GM12878 (cell line): ENCODE results near the gene EEF1G. TPM values are rescaled to one million over a fixed set of nuclear protein-coding genes. Genes with fewer than 3 reads are reported as not detected.

Source experiments
- BCL11A ChIP-seq: IDR thresholded peaks from 2 replicates; pipeline ENCODE4 v1.6.1; 2011; ENCODE audit warnings: low read depth, low read length
- CHD4 ChIP-seq: fragments of 200-600 bp; sonication (generic); IDR thresholded peaks from 2 replicates; pipeline ENCODE4 v1.6.1; 2016; ENCODE audit warnings: mild to moderate bottlenecking
- CREM ChIP-seq: IDR thresholded peaks from 2 replicates; pipeline ENCODE4 v1.6.1; 2014; ENCODE audit warnings: antibody characterized with exemption, low read depth
- IKZF2 ChIP-seq, 2 experiments: fragments of 450-650 bp; IDR thresholded peaks; 2 replicates each; pipeline ENCODE4 v1.6.1; 2017; ENCODE audit warnings: mild to moderate bottlenecking in 2 of 2, moderate library complexity in 2 of 2
- KDM1A ChIP-seq: fragments of 200-600 bp; sonication (generic); IDR thresholded peaks from 2 replicates; pipeline ENCODE4 v1.6.1; 2016; ENCODE audit warnings: borderline replicate concordance
- MTA2 ChIP-seq: fragments of 450-650 bp; IDR thresholded peaks from 2 replicates; pipeline ENCODE4 v1.6.1; 2016; ENCODE audit warnings: low read depth, mild to moderate bottlenecking, moderate library complexity
- MTA3 ChIP-seq: IDR thresholded peaks from 2 replicates; pipeline ENCODE4 v1.6.1; 2012; ENCODE audit warnings: low read length, inconsistent platforms, borderline replicate concordance
- MYB ChIP-seq: fragments of 150-350 bp; IDR thresholded peaks from 2 replicates; pipeline ENCODE4 v1.6.1; 2014; ENCODE audit warnings: mild to moderate bottlenecking, low read depth, low read length, borderline replicate concordance
- MYC ChIP-seq: IDR thresholded peaks from 2 replicates; pipeline ENCODE4 v1.6.1; 2011; ENCODE audit warnings: mild to moderate bottlenecking, low read length, moderate library complexity, inconsistent platforms; ENCODE audit not compliant: insufficient read depth, insufficient replicate concordance, insufficient read length, severe bottlenecking
- NFIC ChIP-seq: IDR thresholded peaks from 2 replicates; pipeline ENCODE4 v1.6.1; 2012; ENCODE audit warnings: low read depth, mild to moderate bottlenecking, inconsistent platforms, low read length, moderate library complexity
- NR2C1 ChIP-seq: fragments of 450-650 bp; IDR thresholded peaks from 2 replicates; pipeline ENCODE4 v1.6.1; 2017; ENCODE audit warnings: antibody characterized with exemption, mild to moderate bottlenecking, moderate library complexity
- NR2F1 ChIP-seq: fragments of 450-650 bp; conservative IDR thresholded peaks from 2 replicates; pipeline ENCODE4 v1.6.1; 2017; ENCODE audit warnings: mild to moderate bottlenecking
- PAX8 ChIP-seq: fragments of 450-650 bp; IDR thresholded peaks from 2 replicates; pipeline ENCODE4 v1.6.1; 2017; ENCODE audit warnings: mild to moderate bottlenecking, moderate library complexity
- RAD21 ChIP-seq: IDR thresholded peaks from 2 replicates; pipeline ENCODE4 v1.6.1; 2011; ENCODE audit warnings: mild to moderate bottlenecking, low read depth, low read length, moderate library complexity; ENCODE audit not compliant: insufficient read depth
- RAD51 ChIP-seq: fragments of 450-650 bp; IDR thresholded peaks from 2 replicates; pipeline ENCODE4 v1.6.1; 2016; ENCODE audit warnings: moderate library complexity, mild to moderate bottlenecking, inconsistent platforms
- TBL1XR1 ChIP-seq: IDR thresholded peaks from 2 replicates; pipeline ENCODE4 v1.6.1; 2012; ENCODE audit warnings: low read depth, low read length, improper control_type of control experiment
- YY1 ChIP-seq: IDR thresholded peaks from 2 replicates; pipeline ENCODE4 v1.6.1; 2011; ENCODE audit warnings: low read depth, mild to moderate bottlenecking, low read length
- ZNF274 ChIP-seq: IDR thresholded peaks from one replicate; pipeline ENCODE4 v1.8.0; 2011; ENCODE audit not compliant: insufficient read length, insufficient read depth
- ZZZ3 ChIP-seq: IDR thresholded peaks from 2 replicates; pipeline ENCODE4 v1.6.1; 2011; ENCODE audit warnings: low read depth; ENCODE audit not compliant: control insufficient read depth, insufficient read length
- polyA plus RNA-seq, 11 experiments: library from polyadenylated mRNA; depleted of rRNA in 4 of 11; unstranded in 6 of 11; stranded (reverse) in 5 of 11; fragments of >200 nt; fragmentation: Nextera tagmentation in 4 of 11; fragmentation: Illumina TruSeq in 1 of 11; extraction: Ambion mirVana in 4 of 11; extraction: Trizol in 1 of 11; gene quantifications; 1 replicate in 1 of 11; 2 replicates in 10 of 11; pipeline versions ENCODE4 v1.2.1 to v1.2.3, GENCODE V29; 2011 to 2016; ENCODE audit warnings: inconsistent platforms in 2 of 11, missing spikeins in 2 of 11, low read depth in 1 of 11
- total RNA-seq, 4 experiments: library from RNA; depleted of rRNA in 3 of 4; stranded (reverse); fragments of >200 nt in 3 of 4; fragmentation: Illumina TruSeq in 1 of 4; extraction: Trizol in 1 of 4; gene quantifications; 2 replicates each; pipeline versions ENCODE4 v1.2.1 to v1.2.3, GENCODE V29; 2013 to 2021
- TF ChIP-seq, protein P1 (sequence below): fragments of 450-650 bp; IDR thresholded peaks from 2 replicates; pipeline ENCODE4 v1.6.1; 2017; ENCODE audit warnings: mild to moderate bottlenecking
- TF ChIP-seq, protein P2 (sequence below): IDR thresholded peaks from 2 replicates; pipeline ENCODE4 v1.6.1; 2011; ENCODE audit warnings: low read depth, low read length, improper control_type of control experiment, borderline replicate concordance
- TF ChIP-seq, protein P3 (sequence below): fragments of 450-650 bp; IDR thresholded peaks from 2 replicates; pipeline ENCODE4 v1.6.1; 2017; ENCODE audit warnings: low read depth, mild to moderate bottlenecking, moderate library complexity
- TF ChIP-seq, protein P4 (sequence below): fragments of 450-650 bp; formaldehyde crosslinking; IDR thresholded peaks from 2 replicates; pipeline ENCODE4 v1.4.0; 2022; ENCODE audit warnings: mild to moderate bottlenecking, moderate library complexity

EEF1G gene
- total and polyA plus RNA-seq, 10 of the 15 experiments (the other 5 are each of a cell fraction or from before 2014, with no cell fraction given): 850 to 2,739 (median 2,277) TPM

DNA sequence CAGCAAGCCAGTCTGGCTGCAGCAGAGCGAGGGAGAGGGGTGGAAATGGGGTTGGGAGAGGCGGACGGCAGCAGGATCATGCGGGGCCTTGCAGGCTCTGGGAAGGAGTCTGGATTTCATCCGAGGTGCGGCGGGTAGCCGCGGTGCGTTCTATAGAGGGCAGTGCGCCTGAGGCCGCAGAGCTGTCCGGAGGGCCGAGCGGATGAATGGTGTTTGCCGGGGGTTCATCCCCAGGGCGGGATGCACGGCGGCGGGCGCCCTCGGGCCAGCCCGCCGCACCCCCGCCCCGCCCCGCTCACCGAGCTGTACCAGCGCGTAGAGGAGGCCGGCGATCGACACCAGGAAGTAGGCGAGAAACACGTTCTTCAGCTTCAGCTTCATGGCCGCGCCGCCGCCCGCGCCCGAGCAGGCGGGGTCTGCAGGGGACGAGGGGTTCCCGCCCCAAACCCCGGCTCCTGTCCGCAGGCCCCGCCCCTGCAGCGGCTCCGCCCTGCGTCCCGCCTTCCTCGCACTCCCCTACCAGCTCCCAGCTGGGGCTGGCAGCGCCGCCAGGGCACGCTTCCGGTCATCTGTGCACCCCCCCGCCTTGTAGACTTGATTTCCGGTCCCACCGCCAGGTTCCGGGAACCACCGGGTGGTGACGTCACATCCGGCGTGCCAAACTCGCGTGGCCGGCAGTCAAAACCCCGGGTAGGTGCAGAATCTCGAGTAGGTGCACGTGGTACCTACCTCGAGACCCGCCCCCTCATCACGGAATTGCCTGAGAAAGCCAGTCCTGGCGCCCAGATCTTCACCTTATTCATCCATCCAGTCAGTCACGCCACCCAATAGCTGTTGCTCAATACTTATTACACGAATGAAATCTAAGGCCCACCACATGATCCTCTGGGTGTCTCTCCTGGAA lies 48.1 kb upstream of the EEF1G start, which contains the start of gene B3GAT3 (continued):
- no peak for TF ChIP-seq RAD21
- TF ChIP-seq, protein P1, sequence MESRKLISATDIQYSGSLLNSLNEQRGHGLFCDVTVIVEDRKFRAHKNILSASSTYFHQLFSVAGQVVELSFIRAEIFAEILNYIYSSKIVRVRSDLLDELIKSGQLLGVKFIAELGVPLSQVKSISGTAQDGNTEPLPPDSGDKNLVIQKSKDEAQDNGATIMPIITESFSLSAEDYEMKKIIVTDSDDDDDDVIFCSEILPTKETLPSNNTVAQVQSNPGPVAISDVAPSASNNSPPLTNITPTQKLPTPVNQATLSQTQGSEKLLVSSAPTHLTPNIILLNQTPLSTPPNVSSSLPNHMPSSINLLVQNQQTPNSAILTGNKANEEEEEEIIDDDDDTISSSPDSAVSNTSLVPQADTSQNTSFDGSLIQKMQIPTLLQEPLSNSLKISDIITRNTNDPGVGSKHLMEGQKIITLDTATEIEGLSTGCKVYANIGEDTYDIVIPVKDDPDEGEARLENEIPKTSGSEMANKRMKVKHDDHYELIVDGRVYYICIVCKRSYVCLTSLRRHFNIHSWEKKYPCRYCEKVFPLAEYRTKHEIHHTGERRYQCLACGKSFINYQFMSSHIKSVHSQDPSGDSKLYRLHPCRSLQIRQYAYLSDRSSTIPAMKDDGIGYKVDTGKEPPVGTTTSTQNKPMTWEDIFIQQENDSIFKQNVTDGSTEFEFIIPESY: no peak
- no peak for TF ChIP-seq PAX8
- TF ChIP-seq RAD51: peak; percentile 91
- TF ChIP-seq MTA3: no peak
- no peak for TF ChIP-seq CHD4
- TF ChIP-seq, protein P2, sequence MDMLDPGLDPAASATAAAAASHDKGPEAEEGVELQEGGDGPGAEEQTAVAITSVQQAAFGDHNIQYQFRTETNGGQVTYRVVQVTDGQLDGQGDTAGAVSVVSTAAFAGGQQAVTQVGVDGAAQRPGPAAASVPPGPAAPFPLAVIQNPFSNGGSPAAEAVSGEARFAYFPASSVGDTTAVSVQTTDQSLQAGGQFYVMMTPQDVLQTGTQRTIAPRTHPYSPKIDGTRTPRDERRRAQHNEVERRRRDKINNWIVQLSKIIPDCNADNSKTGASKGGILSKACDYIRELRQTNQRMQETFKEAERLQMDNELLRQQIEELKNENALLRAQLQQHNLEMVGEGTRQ: peak; percentile 51
- TF ChIP-seq ZNF274: no peak
- 0 out of 2 replicates have a peak, but pooled peaks have one; percentile 24 for TF ChIP-seq NR2F1
- TF ChIP-seq KDM1A: no peak
- TF ChIP-seq, protein P3, sequence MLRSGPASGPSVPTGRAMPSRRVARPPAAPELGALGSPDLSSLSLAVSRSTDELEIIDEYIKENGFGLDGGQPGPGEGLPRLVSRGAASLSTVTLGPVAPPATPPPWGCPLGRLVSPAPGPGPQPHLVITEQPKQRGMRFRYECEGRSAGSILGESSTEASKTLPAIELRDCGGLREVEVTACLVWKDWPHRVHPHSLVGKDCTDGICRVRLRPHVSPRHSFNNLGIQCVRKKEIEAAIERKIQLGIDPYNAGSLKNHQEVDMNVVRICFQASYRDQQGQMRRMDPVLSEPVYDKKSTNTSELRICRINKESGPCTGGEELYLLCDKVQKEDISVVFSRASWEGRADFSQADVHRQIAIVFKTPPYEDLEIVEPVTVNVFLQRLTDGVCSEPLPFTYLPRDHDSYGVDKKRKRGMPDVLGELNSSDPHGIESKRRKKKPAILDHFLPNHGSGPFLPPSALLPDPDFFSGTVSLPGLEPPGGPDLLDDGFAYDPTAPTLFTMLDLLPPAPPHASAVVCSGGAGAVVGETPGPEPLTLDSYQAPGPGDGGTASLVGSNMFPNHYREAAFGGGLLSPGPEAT: 0 out of 2 replicates have a peak, but pooled peaks have one; percentile 22
- peak; percentile 97 for TF ChIP-seq CREM
- peak; percentile 78 for TF ChIP-seq YY1
- peak; percentile 26; the same call in 1 of the 2 replicates for TF ChIP-seq BCL11A
- TF ChIP-seq, protein P4, sequence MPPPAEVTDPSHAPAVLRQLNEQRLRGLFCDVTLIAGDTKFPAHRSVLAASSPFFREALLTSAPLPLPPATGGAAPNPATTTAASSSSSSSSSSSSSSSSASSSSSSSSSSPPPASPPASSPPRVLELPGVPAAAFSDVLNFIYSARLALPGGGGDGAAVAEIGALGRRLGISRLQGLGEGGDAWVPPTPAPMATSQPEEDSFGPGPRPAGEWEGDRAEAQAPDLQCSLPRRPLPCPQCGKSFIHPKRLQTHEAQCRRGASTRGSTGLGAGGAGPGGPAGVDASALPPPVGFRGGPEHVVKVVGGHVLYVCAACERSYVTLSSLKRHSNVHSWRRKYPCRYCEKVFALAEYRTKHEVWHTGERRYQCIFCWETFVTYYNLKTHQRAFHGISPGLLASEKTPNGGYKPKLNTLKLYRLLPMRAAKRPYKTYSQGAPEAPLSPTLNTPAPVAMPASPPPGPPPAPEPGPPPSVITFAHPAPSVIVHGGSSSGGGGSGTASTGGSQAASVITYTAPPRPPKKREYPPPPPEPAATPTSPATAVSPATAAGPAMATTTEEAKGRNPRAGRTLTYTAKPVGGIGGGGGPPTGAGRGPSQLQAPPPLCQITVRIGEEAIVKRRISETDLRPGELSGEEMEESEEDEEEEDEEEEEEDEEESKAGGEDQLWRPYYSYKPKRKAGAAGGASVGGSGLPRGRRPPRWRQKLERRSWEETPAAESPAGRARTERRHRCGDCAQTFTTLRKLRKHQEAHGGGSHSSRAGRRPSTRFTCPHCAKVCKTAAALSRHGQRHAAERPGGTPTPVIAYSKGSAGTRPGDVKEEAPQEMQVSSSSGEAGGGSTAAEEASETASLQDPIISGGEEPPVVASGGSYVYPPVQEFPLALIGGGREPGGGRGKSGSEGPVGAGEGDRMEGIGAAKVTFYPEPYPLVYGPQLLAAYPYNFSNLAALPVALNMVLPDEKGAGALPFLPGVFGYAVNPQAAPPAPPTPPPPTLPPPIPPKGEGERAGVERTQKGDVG: no peak
- peak; percentile 44 for TF ChIP-seq MYC
- TF ChIP-seq IKZF2 (IDR thresholded peaks at IDR 0.05): no peak; a peak in 1 of 4 replicates
- TF ChIP-seq MYB: no peak
- peak; percentile 63 for TF ChIP-seq NR2C1
- TF ChIP-seq TBL1XR1: no peak
- no peak for TF ChIP-seq ZZZ3
- peak; percentile 28; the same call in 1 of the 2 replicates for TF ChIP-seq MTA2
- TF ChIP-seq NFIC: no peak
